Glomerular visceral epithelial cell (primary cell): ENCODE measurements around the gene STXBP3.

Experiments
- DNase-seq: peaks from one replicate; pipeline ENCODE4 v3.0.0-alpha.2; 2016; ENCODE audit errors: extremely low spot score

Gene STXBP3

DNA sequence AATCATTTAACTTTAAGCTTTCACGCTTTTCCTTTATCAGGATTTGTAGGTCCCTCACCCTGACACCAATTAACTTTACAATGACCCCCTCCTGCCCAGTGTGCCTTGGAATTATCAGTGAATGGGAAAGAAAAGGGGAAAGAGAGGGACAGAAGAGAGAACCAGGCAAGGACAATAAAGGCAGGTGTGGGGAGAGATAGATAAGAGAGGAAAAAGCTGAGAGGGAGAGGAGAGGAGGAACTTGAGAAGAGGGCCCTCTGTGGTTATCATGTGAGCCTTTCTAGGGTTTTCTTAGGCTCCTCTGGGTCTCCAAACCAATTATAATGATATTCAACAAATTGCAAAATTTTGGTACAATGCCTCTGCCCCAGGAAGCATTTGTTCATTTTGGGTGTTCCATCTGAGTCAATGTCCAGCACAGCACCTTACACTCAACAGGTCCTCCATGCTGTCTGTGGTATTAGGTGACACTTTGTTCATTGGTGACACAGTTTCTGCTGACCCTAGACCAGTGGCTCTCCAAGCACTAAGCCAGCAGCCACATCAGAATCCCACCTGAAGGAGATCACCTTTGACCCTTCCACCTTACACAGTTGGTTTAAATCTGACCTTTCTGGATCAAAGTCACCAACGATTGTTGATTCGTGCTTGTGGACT, 96.2 kb downstream of the STXBP3 start:
- no peak for DNase-seq

DNA sequence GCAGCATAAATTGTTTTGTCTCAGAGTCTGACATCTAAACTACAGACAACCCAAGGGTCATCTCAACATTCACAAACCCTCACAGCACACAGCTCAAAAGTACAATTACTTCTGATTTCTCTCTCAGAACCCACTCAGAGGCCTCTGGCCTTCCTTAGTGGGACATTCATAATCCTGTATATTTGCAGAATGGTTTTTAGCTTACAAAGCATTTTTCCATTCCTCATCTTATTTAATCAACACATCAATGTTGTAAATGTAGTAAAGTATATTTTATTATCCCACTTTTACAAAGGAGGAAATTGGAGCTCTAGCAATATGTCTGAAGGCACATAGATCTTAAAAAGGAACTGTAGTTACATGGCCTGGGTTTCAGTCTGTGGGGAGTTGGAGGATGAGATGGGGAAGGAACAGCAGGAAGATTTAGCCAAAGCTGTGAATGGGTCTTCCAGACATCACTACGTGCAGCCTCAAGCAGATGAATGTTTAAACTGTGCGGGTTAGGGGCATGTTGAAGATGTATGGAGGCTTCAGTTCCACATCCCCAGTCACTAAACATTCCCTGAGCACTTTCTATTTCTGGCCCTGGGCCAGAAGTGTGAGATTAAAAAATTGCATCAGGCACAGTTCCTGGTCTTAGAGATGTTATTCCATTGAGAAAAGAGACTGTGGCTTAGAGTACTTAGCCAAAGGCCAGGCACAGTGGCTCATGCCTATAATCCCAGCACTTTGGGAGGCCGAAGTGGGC, 97.1 kb downstream of the STXBP3 start:
- DNase-seq = no peak

DNA sequence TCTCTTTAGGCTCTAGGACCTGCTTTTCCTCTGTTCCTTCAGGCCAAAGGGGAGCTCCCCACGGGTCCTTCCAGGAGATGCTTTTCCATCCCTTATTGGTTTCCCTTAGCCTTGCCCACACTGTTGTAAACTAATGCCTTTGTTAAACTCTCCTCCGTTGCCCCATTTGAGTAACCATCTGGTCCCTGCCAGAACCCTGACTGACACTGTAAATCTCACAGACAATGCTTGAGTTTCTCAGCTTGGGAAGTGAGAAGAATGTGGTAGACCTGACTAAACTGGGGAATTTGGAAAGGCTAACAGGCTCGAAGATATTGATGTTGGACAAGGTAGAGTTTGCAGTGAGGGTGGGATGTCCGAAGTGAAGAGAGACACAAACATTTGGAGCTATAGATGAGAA, 99.0 kb downstream of the STXBP3 start:
- no peak for DNase-seq

- DNase-seq = no peak
These were observed 99.5 kb downstream of the STXBP3 start for GRCh38 chr1:108845991-108846390.

DNA sequence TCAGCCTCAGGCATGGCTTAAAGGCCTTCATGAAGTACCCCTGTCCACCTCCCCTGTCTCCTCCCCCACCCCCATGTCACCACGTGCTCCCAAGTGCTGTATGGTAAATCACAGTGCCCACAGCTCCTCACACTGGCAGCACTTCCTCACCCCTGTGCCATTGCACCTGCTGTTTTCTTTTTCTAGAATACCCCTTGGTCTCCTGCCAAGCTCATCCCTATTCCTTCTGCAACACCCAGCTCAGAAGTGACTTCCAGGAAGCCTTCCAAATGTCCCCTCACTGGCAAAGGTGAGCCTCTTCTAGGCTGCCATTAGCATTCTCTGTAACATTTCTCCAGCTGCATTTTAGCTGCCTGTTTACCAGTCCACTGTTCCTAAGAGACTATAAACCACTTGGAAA, 101.0 kb downstream of the STXBP3 start:
- no peak for DNase-seq

DNA sequence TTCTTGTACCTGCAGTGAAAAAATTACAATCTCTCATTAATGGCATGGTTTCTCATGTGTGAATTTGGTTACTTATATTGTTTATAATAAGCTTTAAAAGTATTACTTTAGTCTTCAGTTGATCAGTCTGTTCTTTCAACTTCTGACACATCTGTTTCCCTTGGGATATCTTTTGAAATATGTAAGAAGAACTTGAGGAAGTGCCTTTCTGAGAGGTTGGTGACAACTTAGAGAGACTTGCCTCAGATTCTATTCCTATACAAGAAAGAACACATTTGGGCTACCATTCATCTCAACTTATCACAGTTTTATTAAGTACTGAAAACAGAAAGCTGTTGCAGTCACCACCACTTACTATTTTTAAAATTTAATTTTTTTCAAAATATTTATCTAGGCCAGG, 102.3 kb downstream of the STXBP3 start:
- DNase-seq = no peak

GRCh38 chr1:108850929-108851328, 104.5 kb downstream of the STXBP3 start:
- DNase-seq = no peak

- no peak for DNase-seq
These were observed 105.1 kb downstream of the STXBP3 start for GRCh38 chr1:108851567-108851966.

GRCh38 chr1:108852221-108852975, 105.9 kb downstream of the STXBP3 start:
- DNase-seq = no peak

GRCh38 chr1:108854221-108855019, 107.9 kb downstream of the STXBP3 start:
- DNase-seq = no peak

- DNase-seq = no peak
These were observed 110.5 kb downstream of the STXBP3 start, which contains the start of gene AKNAD1 for GRCh38 chr1:108856994-108857393. Gene AKNAD1 (minus strand): TSS chr1:108857094. CDS start chr1:108852664, 4,430 bp downstream.

DNA sequence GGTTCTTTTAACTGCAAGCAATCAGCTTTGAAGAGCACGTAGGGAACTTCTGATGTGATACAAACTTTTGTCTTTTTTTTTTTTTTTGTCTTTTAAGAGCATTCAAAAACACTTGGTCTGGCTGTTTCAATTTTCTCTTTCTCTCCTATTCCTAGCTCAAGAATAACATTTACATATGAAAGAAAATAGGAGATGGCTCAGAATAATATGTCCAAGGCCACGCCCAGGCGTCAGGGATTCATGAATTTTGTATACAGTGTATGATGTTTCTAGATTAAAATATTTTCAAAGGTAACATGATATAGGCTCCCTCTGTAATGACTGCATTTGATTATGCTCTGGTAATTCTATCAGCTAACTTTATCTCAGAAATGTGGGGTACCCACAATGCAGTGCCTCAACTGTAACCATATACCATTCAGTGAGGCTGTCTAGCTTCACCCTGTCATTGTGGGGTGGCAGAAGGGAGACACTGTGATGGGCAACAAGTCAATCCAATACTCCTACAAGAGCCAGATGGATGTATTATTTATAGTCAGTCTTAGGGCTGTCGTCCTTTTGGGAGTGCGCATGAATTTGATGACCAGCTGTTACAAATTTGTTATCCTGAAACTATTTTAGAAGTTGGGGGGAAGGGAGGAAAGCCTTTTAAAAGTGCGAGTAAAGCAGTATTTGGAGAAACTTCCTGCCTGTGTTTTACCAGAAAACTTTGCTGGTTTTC, 111.9 kb downstream of the STXBP3 start:
- no peak for DNase-seq
